Neuronal stem cell (in vitro differentiated cells): ENCODE data around the gene FLOT2.
A peak's percentile ranks its signal among the peaks of the same experiment; 100 is the strongest.

Experiments
- DNase-seq: peaks from one replicate; pipeline ENCODE4 v3.0.0-alpha.2; 2013; ENCODE audit warnings: low spot score
- H2AFZ ChIP-seq: one replicate; pipeline ENCODE4 v1.6.1; 2013; ENCODE audit warnings: mild to moderate bottlenecking, low read length, inconsistent platforms
- H2AK5ac ChIP-seq: 2 replicates; pipeline ENCODE4 v1.6.1; 2013; ENCODE audit warnings: low read depth, mild to moderate bottlenecking, inconsistent platforms, low read length, moderate library complexity, mixed read lengths
- H2BK120ac ChIP-seq: 2 replicates; pipeline ENCODE4 v1.6.1; 2013; ENCODE audit warnings: low read depth, mild to moderate bottlenecking, inconsistent platforms, low read length, moderate library complexity, mixed read lengths
- H2BK12ac ChIP-seq: one replicate; pipeline ENCODE4 v1.6.1; 2013; ENCODE audit warnings: low read length, inconsistent platforms
- H2BK15ac ChIP-seq: 2 replicates; pipeline ENCODE4 v1.6.1; 2013; ENCODE audit warnings: mild to moderate bottlenecking, low read length, inconsistent platforms, mixed read lengths
- H2BK5ac ChIP-seq: one replicate; pipeline ENCODE4 v1.6.1; 2013; ENCODE audit warnings: inconsistent platforms, mild to moderate bottlenecking, low read length, moderate library complexity
- H3K14ac ChIP-seq: one replicate; pipeline ENCODE4 v1.6.1; 2013; ENCODE audit warnings: low read length, inconsistent platforms
- H3K18ac ChIP-seq: 2 replicates; pipeline ENCODE4 v1.6.1; 2013; ENCODE audit warnings: low read length, inconsistent platforms
- H3K23ac ChIP-seq: 2 replicates; pipeline ENCODE4 v1.6.1; 2013; ENCODE audit warnings: low read depth, mild to moderate bottlenecking, mixed read lengths, low read length, inconsistent platforms; ENCODE audit not compliant: poor library complexity
- H3K27ac ChIP-seq: replicated peaks from 3 replicates; pipeline ENCODE4 v1.5.1; 2013; ENCODE audit warnings: low read length, inconsistent platforms
- H3K27me3 ChIP-seq, 3 experiments: 2 replicates each; pipeline ENCODE4 v1.6.1; 2013; ENCODE audit warnings: low read length in 3 of 3, mild to moderate bottlenecking in 2 of 3, inconsistent platforms in 1 of 3, low read depth in 1 of 3, mixed read lengths in 1 of 3, moderate library complexity in 1 of 3; ENCODE audit not compliant: control insufficient read depth in 3 of 3, insufficient read depth in 3 of 3
- H3K36me3 ChIP-seq, 2 donors: replicated peaks in 1 of 2; 2 replicates each; pipeline ENCODE4 v1.6.1; 2013; ENCODE audit warnings: low read length in 2 of 2; ENCODE audit not compliant: control insufficient read depth in 2 of 2, insufficient read depth in 2 of 2
- H3K4ac ChIP-seq: 2 replicates; pipeline ENCODE4 v1.6.1; 2013; ENCODE audit warnings: inconsistent platforms, mild to moderate bottlenecking, low read length, moderate library complexity
- H3K4me1 ChIP-seq, 2 donors: 1 replicate in 1 of 2; 2 replicates in 1 of 2; pipeline ENCODE4 v1.6.1; 2013; ENCODE audit warnings: low read length in 2 of 2, low read depth in 1 of 2; ENCODE audit not compliant: control insufficient read depth in 2 of 2, insufficient read depth in 1 of 2
- H3K4me2 ChIP-seq: one replicate; pipeline ENCODE4 v1.6.1; 2013; ENCODE audit warnings: mild to moderate bottlenecking, low read length, inconsistent platforms; ENCODE audit not compliant: insufficient read depth, poor library complexity, severe bottlenecking
- H3K4me3 ChIP-seq, 2 donors: 2 replicates each; pipeline ENCODE4 v1.5.1; 2013; ENCODE audit warnings: low read length in 2 of 2, mild to moderate bottlenecking in 2 of 2, inconsistent platforms in 1 of 2, moderate library complexity in 1 of 2
- H3K79me1 ChIP-seq: one replicate; pipeline ENCODE4 v1.6.1; 2013; ENCODE audit warnings: low read depth, mild to moderate bottlenecking, inconsistent platforms, low read length, moderate library complexity
- H3K9ac ChIP-seq: one replicate; pipeline ENCODE4 v1.6.1; 2013; ENCODE audit warnings: mild to moderate bottlenecking, low read depth, low read length, inconsistent platforms; ENCODE audit not compliant: poor library complexity
- H3K9me3 ChIP-seq, 2 donors: replicated peaks in 1 of 2; 2 replicates each; pipeline versions ENCODE3 to v1.6.1; 2013; ENCODE audit warnings: low read length in 2 of 2, mild to moderate bottlenecking in 2 of 2, inconsistent platforms in 1 of 2, low read depth in 1 of 2, mixed read lengths in 1 of 2, moderate library complexity in 1 of 2; ENCODE audit not compliant: control insufficient read depth in 2 of 2, insufficient read depth in 1 of 2
- H4K8ac ChIP-seq: one replicate; pipeline ENCODE4 v1.6.1; 2013; ENCODE audit warnings: low read depth, mild to moderate bottlenecking, inconsistent platforms, low read length, moderate library complexity
- H4K91ac ChIP-seq: one replicate; pipeline ENCODE4 v1.6.1; 2013; ENCODE audit warnings: low read length, low read depth, mild to moderate bottlenecking, inconsistent platforms; ENCODE audit not compliant: poor library complexity
- WGBS, 2 donors: extraction: QIAGEN DNeasy Blood & Tissue Kit; methylation state at CpG; one replicate each; pipeline ENCODE4 v1.1.7; 2013; ENCODE audit warnings: missing lambda C conversion rate in 2 of 2, mixed read lengths in 1 of 2; ENCODE audit not compliant: insufficient read length in 2 of 2, insufficient replicate concordance in 1 of 2; ENCODE audit errors: extremely low coverage in 2 of 2; 5-methylcytosine and 5-hydroxymethylcytosine counted together

Gene FLOT2

GRCh38 chr17:28944343-28944742 lies 46.8 kb upstream of the FLOT2 start:
- no peak overlapping the region for H4K8ac ChIP-seq
- no peak overlapping the region for H2AFZ ChIP-seq
- no peak overlapping the region for H3K4ac ChIP-seq
- H3K27me3 ChIP-seq = no peaks in the 10 kb centered on the region
- no peak overlapping the region for H2BK15ac ChIP-seq
- no peak overlapping the region for H2BK12ac ChIP-seq
- H4K91ac ChIP-seq = no peak overlapping the region
- peaks cover 11 to 28% of the 10 kb centered on the region in 2 donors for H3K4me1 ChIP-seq
- H3K9me3 ChIP-seq = peaks cover 0 to 4% of the 10 kb centered on the region in 2 donors
- no peak overlapping the region for H2BK120ac ChIP-seq
- no peak overlapping the region for H2BK5ac ChIP-seq
- no peak for DNase-seq
- no peak overlapping the region for H2AK5ac ChIP-seq
- H3K27ac ChIP-seq = no peak overlapping the region
- no peak overlapping the region for H3K9ac ChIP-seq
- no peak overlapping the region for H3K18ac ChIP-seq
- peaks cover 0 to 69% of the 10 kb centered on the region in 2 donors for H3K36me3 ChIP-seq
- H3K14ac ChIP-seq = no peak overlapping the region
- peaks cover 2% of the 10 kb centered on the region for H3K79me1 ChIP-seq
- no CpG with 5 or more reads among the region's 4 CpGs for WGBS, 2 donors
- H3K4me3 ChIP-seq = no peak overlapping the region
- H3K4me2 ChIP-seq = no peak overlapping the region
- H3K23ac ChIP-seq = no peak overlapping the region

- no peak overlapping the region for H3K4me2 ChIP-seq
- no peak overlapping the region for H3K27ac ChIP-seq
- H4K8ac ChIP-seq = no peak overlapping the region
- no peak overlapping the region for H4K91ac ChIP-seq
- H3K18ac ChIP-seq = no peak overlapping the region
- no peak overlapping the region for H2BK15ac ChIP-seq
- H3K79me1 ChIP-seq = peaks cover 2% of the 10 kb centered on the region
- H3K4ac ChIP-seq = no peak overlapping the region
- no peak overlapping the region for H2AFZ ChIP-seq
- no peak overlapping the region for H3K9ac ChIP-seq
- peaks cover 0 to 72% of the 10 kb centered on the region in 2 donors for H3K36me3 ChIP-seq
- H2BK120ac ChIP-seq = no peak overlapping the region
- no peak overlapping the region for H3K4me3 ChIP-seq
- no peak for DNase-seq
- peaks cover 11 to 30% of the 10 kb centered on the region in 2 donors for H3K4me1 ChIP-seq
- no peaks in the 10 kb centered on the region for H3K27me3 ChIP-seq
- no peak overlapping the region for H3K14ac ChIP-seq
- no peak overlapping the region for H2AK5ac ChIP-seq
- no peak overlapping the region for H2BK12ac ChIP-seq
- H2BK5ac ChIP-seq = no peak overlapping the region
- peaks cover 0 to 4% of the 10 kb centered on the region in 2 donors for H3K9me3 ChIP-seq
- no peak overlapping the region for H3K23ac ChIP-seq
- no CpG with 5 or more reads among the region's 2 CpGs for WGBS, 2 donors
Observed at GRCh38 chr17:28942925-28943324, 45.4 kb upstream of the FLOT2 start.

GRCh38 chr17:28941251-28941650 lies 43.7 kb upstream of the FLOT2 start:
- H4K8ac ChIP-seq = no peak overlapping the region

GRCh38 chr17:28940675-28941074 lies 43.1 kb upstream of the FLOT2 start:
- no peak overlapping the region for H2BK5ac ChIP-seq
- H4K8ac ChIP-seq = no peak overlapping the region
- no peak overlapping the region for H3K23ac ChIP-seq
- H3K4ac ChIP-seq = no peak overlapping the region
- H2BK120ac ChIP-seq = no peak overlapping the region
- H3K18ac ChIP-seq = no peak overlapping the region
- H3K4me3 ChIP-seq = no peak overlapping the region
- no peak overlapping the region for H2BK12ac ChIP-seq
- H3K9me3 ChIP-seq = peaks cover 0 to 4% of the 10 kb centered on the region in 2 donors
- no peak for DNase-seq
- H3K27ac ChIP-seq = peak overlapping the region; percentile 52
- no peak overlapping the region for H2AK5ac ChIP-seq
- no peak overlapping the region for H3K4me2 ChIP-seq
- H3K9ac ChIP-seq = no peak overlapping the region
- H3K27me3 ChIP-seq = no peaks in the 10 kb centered on the region
- no peak overlapping the region for H4K91ac ChIP-seq
- no peak overlapping the region for H3K14ac ChIP-seq
- H3K79me1 ChIP-seq = peaks cover 2% of the 10 kb centered on the region
- no peak overlapping the region for H2AFZ ChIP-seq
- H2BK15ac ChIP-seq = no peak overlapping the region
- peaks cover 0 to 73% of the 10 kb centered on the region in 2 donors for H3K36me3 ChIP-seq
- WGBS, 2 donors = no CpG with 5 or more reads among the region's 3 CpGs
- H3K4me1 ChIP-seq = peaks cover 25 to 44% of the 10 kb centered on the region in 2 donors

More at GRCh38 chr17:28941251-28941650, 43.7 kb upstream of the FLOT2 start:
- no peak overlapping the region for H2BK120ac ChIP-seq
- no peak overlapping the region for H3K9ac ChIP-seq
- H3K79me1 ChIP-seq = peaks cover 2% of the 10 kb centered on the region
- no CpG with 5 or more reads among the region's 1 CpG for WGBS, 2 donors
- H2BK12ac ChIP-seq = no peak overlapping the region
- no peak overlapping the region for H4K91ac ChIP-seq
- H3K9me3 ChIP-seq = peaks cover 0 to 4% of the 10 kb centered on the region in 2 donors
- peaks cover 0 to 72% of the 10 kb centered on the region in 2 donors for H3K36me3 ChIP-seq
- no peak overlapping the region for H3K14ac ChIP-seq
- H2AFZ ChIP-seq = no peak overlapping the region
- H3K4me1 ChIP-seq = peaks cover 22 to 38% of the 10 kb centered on the region in 2 donors
- no peak overlapping the region for H2BK5ac ChIP-seq
- H2BK15ac ChIP-seq = no peak overlapping the region
- H3K4me2 ChIP-seq = no peak overlapping the region
- no peak overlapping the region for H3K23ac ChIP-seq
- H3K4ac ChIP-seq = no peak overlapping the region
- no peak for DNase-seq
- H2AK5ac ChIP-seq = no peak overlapping the region
- no peak overlapping the region for H3K18ac ChIP-seq
- H3K4me3 ChIP-seq = no peak overlapping the region
- no peaks in the 10 kb centered on the region for H3K27me3 ChIP-seq
- H3K27ac ChIP-seq = no peak overlapping the region
